ENCODE data around the gene BRCC3.

The BRCC3 gene

DNA sequence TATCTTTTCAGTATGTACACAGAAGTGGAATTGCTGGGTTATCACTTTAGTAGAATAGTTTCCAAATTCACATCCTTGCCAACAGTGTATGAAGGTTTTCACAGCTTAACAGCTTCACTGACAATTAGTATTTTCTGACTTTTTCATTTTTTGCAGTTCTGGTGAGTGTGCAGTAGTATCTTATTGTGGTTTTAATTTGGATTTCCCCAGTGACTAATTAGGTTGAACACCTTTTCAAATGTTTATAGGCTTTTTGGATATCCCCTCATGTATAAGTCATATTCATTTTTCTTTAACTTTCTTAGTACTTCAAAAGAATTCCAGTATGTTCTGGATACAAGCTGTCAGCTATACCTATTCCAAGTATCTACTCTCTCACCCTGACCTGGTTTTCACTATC lies 37.1 kb downstream of the BRCC3 start:
- intact Hi-C loops (cut with DNase I; ENCODE audit: low total_unique reads): no loop called here
- TF ChIP-seq CTCF (IDR thresholded peaks at IDR 0.05): no peak
- Histone ChIP-seq H3K36me3 (no peaks in the 10 kb centered on the region), H3K4me1 (no peaks in the 10 kb centered on the region), H3K27me3 (no peaks in the 10 kb centered on the region), H3K4me3 (no peak overlapping the region), H3K9me3 (no peaks in the 10 kb centered on the region), H3K27ac (no peak overlapping the region)
- no peak for DNase-seq

DNA sequence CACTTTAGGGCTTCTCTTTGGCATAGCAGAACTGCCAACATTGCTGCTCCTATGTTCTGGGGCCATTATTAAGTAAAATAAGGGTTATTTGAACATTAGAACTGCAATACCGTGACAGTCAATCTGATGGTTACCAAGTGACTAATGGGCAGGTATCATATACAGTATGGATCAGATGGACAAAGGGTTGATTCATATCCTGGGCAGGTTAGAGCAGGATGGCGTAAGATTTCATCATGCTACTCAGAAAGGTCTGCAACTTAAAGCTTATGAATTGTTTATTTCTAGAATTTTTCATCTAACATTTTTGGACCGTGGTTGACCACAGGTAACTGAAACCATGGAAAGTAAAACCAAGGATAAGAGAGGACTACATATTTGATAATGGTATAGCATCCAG lies 40.9 kb downstream of the BRCC3 start:
- TF ChIP-seq CTCF (IDR thresholded peaks at IDR 0.05): no peak
- Histone ChIP-seq H3K36me3 (peaks cover 0 to 9% (median 0%) of the 10 kb centered on the region in 3 donors), H3K27ac (no peak overlapping the region)

GRCh38 chrX:155113097-155113496 lies 41.8 kb downstream of the BRCC3 start:
- Histone ChIP-seq H3K27me3 (no peaks in the 10 kb centered on the region), H3K4me1 (no peaks in the 10 kb centered on the region), H3K36me3 (peaks cover 0 to 11% (median 0%) of the 10 kb centered on the region in 3 donors), H3K9me3 (no peaks in the 10 kb centered on the region), H3K27ac (no peak overlapping the region), H3K4me3 (no peak overlapping the region)
- DNase-seq: no peak
- TF ChIP-seq CTCF (IDR thresholded peaks at IDR 0.05): no peak
- intact Hi-C loops (cut with DNase I; ENCODE audit: low total_unique reads): no loop called here

More for the DNA sequence above, 40.9 kb downstream of the BRCC3 start:
- no peaks in the 10 kb centered on the region for H3K9me3 ChIP-seq
- no peaks in the 10 kb centered on the region for H3K27me3 ChIP-seq
- no peaks in the 10 kb centered on the region for H3K4me1 ChIP-seq
- no peak overlapping the region for H3K4me3 ChIP-seq
- DNase-seq: no peak
- intact Hi-C loops (cut with DNase I; ENCODE audit: low total_unique reads): no loop called here

DNA sequence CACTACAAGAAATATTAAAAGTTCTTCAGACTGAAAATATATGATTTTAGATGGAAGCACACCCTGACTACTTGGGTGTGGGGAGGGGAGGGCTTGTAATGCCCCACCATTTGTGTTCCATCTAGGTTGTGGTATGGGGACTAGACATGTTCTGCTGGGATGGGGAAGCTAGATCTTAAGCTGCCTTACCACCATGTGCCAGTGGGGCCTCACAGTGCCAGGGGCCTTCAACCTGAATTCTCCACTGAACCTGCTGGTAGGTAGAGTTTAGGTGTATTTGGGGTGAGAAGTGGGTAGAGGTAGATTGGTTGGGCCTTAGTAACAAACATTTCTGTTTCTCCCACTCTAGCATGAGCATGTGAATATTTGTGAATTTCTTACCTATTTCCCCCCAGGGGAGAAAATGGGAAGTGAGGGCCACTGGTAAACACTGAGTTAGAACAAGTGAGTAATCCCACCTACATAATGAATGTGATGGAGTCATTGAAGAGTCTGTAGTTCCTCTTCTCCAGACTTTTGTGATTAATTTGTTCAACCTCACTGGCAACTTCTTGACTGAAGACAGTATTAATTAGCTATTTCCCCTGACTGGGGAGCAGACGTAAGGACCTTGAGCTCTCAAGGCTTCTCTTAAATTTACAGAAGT lies 44.0 kb downstream of the BRCC3 start:
- no peak overlapping the region for H3K4me3 ChIP-seq
- no peaks in the 10 kb centered on the region for H3K4me1 ChIP-seq
- H3K9me3 ChIP-seq: no peaks in the 10 kb centered on the region
- DNase-seq: no peak
- intact Hi-C loops (cut with DNase I; ENCODE audit: low total_unique reads): no loop called here
- H3K27me3 ChIP-seq: no peaks in the 10 kb centered on the region
- no peak for TF ChIP-seq CTCF (IDR thresholded peaks at IDR 0.05)
- H3K36me3 ChIP-seq: peaks cover 2 to 18% (median 7%) of the 10 kb centered on the region in 3 donors
- no peak overlapping the region for H3K27ac ChIP-seq

DNA sequence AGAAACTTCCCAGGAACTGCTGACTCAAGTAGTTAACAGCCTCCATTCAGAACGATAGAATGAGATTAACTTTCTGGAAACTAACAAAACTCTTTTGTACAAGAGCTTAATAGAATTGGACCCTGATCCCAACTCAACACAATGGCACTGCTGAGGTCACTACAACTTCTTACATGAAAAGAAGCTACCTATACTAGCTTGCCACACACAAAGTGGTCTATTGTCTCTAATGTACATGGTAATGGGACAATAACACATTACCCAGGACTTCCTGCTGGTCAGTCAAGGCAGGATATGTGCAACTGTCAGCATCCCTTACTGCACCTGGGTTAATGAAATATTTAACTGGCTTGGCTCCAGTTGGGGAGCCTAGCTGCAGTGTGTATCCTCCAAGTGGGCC lies 56.2 kb downstream of the BRCC3 start:
- no peak for TF ChIP-seq CTCF (IDR thresholded peaks at IDR 0.05)
- Histone ChIP-seq H3K9me3 (peaks cover 0 to 13% (median 7%) of the 10 kb centered on the region in 3 donors), H3K4me1 (no peaks in the 10 kb centered on the region), H3K27me3 (no peaks in the 10 kb centered on the region), H3K36me3 (peaks cover 0 to 13% (median 7%) of the 10 kb centered on the region in 3 donors), H3K27ac (no peak overlapping the region), H3K4me3 (no peak overlapping the region)
- no peak for DNase-seq
- intact Hi-C loops (cut with DNase I; ENCODE audit: low total_unique reads): no loop called here
